Measurements from ENCODE around the gene GNB1. TPM values are rescaled to one million over a fixed set of nuclear protein-coding genes. Genes with fewer than 3 reads are reported as not detected.

GNB1 gene
- total and polyA plus RNA-seq, 8 donors, result 42.3 to 160 (median 86.8) TPM

GRCh38 chr1:1763657-1764621, 126.9 kb downstream of the GNB1 start:
- Histone ChIP-seq H3K27ac (no peak overlapping the region), H3K27me3 (no peaks in the 10 kb centered on the region), H3K36me3 (peaks cover 0 to 20% (median 5%) of the 10 kb centered on the region in 3 donors), H3K4me1 (peaks cover under 1 to 6% (median 2%) of the 10 kb centered on the region in 3 donors), H3K9me3 (no peaks in the 10 kb centered on the region), H3K4me3 (no peak overlapping the region)
- DNase-seq (peak in 4 of 6 donors; percentile 48 to 79 (median 59)), FAIRE-seq (no peak), ATAC-seq (peak; percentile 29 to 95 (median 84))
- no peak for TF ChIP-seq CTCF (IDR thresholded peaks at IDR 0.05)
- 79 to 81% methylated on average over 32 of the region's 32 CpGs for WGBS, 2 donors
- intact Hi-C loops (cut with DNase I), result no loop called here

GRCh38 chr1:1761504-1762376, 129.1 kb downstream of the GNB1 start:
- FAIRE-seq (no peak), DNase-seq (peak in 2 of 6 donors; percentile 10 to 53), ATAC-seq (no peak)
- 94 to 96% methylated on average over 23 of the region's 23 CpGs for WGBS, 2 donors
- no peaks in the 10 kb centered on the region for H3K9me3 ChIP-seq
- H3K27ac ChIP-seq, result no peak overlapping the region
- H3K27me3 ChIP-seq, result no peaks in the 10 kb centered on the region
- peaks cover 0 to 20% (median 5%) of the 10 kb centered on the region in 3 donors for H3K36me3 ChIP-seq
- intact Hi-C loops (cut with DNase I), result no loop called here
- H3K4me1 ChIP-seq, result peaks cover 10 to 14% (median 11%) of the 10 kb centered on the region in 3 donors
- no peak for TF ChIP-seq CTCF (IDR thresholded peaks at IDR 0.05)
- H3K4me3 ChIP-seq, result no peak overlapping the region

- no peak for ATAC-seq
- Histone ChIP-seq H3K4me1 (peaks cover 10 to 14% (median 11%) of the 10 kb centered on the region in 3 donors), H3K4me3 (no peak overlapping the region), H3K36me3 (peaks cover 3 to 27% (median 5%) of the 10 kb centered on the region in 3 donors), H3K9me3 (no peaks in the 10 kb centered on the region), H3K27me3 (no peaks in the 10 kb centered on the region), H3K27ac (no peak overlapping the region)
- DNase-seq, result no peak
- no peak for FAIRE-seq
- 96 to 98% methylated on average over 10 of the region's 10 CpGs for WGBS, 2 donors
- TF ChIP-seq CTCF (IDR thresholded peaks at IDR 0.05), result no peak
- intact Hi-C loops (cut with DNase I), result no loop called here
Measured at GRCh38 chr1:1760715-1761114, 130.2 kb downstream of the GNB1 start.

GRCh38 chr1:1760345-1760650, 130.6 kb downstream of the GNB1 start:
- peak in 1 of 6 donors; percentile 61 for DNase-seq

More at GRCh38 chr1:1760345-1760650, 130.6 kb downstream of the GNB1 start:
- Histone ChIP-seq H3K27me3 (no peaks in the 10 kb centered on the region), H3K4me1 (peaks cover 10 to 14% (median 11%) of the 10 kb centered on the region in 3 donors), H3K36me3 (peaks cover 3 to 29% (median 5%) of the 10 kb centered on the region in 3 donors), H3K4me3 (no peak overlapping the region), H3K9me3 (no peaks in the 10 kb centered on the region), H3K27ac (no peak overlapping the region)
- no peak for ATAC-seq
- 95 to 97% methylated on average over 20 of the region's 20 CpGs for WGBS, 2 donors
- no peak for TF ChIP-seq CTCF (IDR thresholded peaks at IDR 0.05)
- intact Hi-C loops (cut with DNase I), result no loop called here
- no peak for FAIRE-seq

All from pancreas (tissue), 10 donors.